VCaP (cell line): ENCODE results near the gene FERMT3.
A peak's percentile ranks its signal among the peaks of the same experiment; 100 is the strongest.

Source experiments
- H3K27ac ChIP-seq: fragments of 450-650 bp; 2 replicates; pipeline ENCODE4 v1.5.1; 2017
- CTCF ChIP-seq: fragments of 450-650 bp; conservative IDR thresholded peaks from 2 replicates; pipeline ENCODE4 v1.5.1; 2017; ENCODE audit warnings: mild to moderate bottlenecking, moderate library complexity

The FERMT3 gene

DNA sequence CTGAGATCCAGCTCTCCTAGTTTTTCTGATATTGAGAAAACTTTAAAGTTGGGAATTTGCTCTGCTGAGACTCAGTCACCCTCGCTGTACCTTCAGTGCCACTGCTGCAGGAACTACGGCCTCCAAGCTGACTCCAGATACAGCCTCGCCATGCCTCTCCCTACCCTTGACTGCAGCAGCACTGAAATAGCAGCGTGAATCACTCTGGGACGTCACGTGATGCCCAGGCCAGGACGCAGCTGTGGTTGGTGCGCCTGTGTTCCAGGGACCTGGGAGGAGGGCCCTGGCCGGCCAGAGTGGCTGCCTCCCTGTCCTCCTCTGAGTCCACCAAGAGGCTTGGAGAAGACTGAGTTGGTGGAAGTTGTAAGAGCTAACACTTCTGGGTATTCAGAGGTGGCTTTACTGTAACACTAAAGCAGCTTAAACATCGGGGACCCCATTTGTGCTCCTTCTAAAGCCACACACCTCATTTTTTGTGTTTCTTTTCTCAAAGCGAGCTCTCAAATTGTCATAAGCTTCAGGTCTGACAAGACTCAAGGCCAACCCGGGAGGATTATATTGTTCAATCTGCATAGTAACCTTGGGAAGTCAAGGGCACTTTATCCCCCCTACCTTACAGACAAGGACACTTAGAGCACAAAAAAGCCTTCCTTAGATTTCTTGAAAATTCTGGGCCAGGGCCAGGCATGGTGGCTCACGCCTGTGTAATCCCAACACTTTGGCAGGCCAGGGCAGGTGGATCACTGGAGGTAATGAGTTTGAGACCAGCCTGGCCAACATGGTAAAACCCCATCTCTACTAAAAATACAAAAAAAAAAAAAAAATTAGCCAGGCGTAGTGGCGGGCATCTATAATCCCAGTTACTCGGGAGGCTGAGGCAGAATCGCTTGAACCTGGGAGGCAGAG is 24.8 kb upstream of the FERMT3 start:
- TF ChIP-seq CTCF, result no peak
- H3K27ac ChIP-seq, result peak overlapping the region; percentile 15

DNA sequence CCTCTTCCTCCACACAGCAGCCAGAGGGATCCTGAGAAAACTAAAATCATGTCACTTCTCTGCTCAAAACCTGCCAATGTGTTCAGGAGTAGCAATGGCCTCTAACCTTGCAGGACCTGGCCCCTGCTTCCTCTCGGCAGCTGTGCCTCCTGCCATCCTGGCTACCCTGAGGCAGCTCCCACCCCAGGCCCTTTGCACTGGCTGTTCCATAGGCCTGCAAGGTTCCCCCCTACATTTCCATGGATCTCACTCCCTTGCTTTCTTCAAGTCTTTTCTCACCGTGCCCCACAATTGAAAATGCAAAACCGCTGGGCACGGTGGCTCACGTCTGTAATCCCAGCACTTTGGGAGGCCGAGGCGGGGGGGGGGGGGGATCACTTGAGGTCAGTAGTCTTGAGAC is 22.6 kb upstream of the FERMT3 start:
- H3K27ac ChIP-seq, result no peak overlapping the region
- no peak for TF ChIP-seq CTCF

GRCh38 chr11:64185175-64185692 is 21.3 kb upstream of the FERMT3 start:
- no peak; the same call in 1 of the 2 replicates for TF ChIP-seq CTCF
- no peak overlapping the region for H3K27ac ChIP-seq

DNA sequence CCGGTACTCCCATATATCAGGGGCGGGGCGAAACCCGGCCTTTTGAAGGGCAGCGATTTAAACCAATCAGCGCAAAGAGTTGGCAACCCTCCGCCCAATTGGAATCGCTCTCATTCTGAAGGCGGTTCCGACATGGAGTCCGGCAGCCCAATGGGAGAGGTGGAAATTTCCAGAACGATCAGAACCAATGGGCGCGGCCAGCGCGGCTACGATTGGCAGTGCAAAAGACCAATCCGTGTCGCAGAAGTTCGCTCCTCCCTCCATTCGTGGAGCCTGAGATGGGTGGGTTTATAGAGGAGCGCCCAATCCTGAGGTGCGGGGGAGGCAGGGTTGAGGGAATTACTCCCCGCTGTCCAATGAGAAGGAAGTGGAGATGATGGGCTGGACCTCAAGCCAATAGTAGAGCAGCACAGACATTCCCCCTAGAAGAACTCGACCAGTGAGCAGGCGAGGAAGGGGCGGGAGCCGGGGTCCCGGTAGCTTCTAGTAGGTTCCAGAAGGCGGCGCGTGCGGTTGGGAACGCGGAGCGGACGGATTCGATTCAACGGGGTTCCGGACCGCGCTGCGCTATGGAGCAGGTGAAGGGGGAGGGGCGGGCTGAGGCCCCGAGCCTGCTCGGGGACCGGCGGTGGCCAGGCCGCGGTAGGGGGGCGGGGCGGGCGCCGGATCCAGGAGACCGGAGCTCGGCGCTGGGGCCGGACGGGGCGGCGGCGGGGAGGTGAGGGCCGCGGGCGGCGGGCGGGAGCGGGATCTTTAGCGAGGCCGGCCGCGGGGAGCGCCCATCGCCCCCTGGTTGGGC is 20.6 kb upstream of the FERMT3 start, which contains the start of gene STIP1:
TSS of gene STIP1 (plus strand) at position 479 of the 799 bp plus-strand sequence. CDS start at position 570, 91 bp downstream.
- peak; percentile 76 for TF ChIP-seq CTCF
- H3K27ac ChIP-seq, result no peak within 1 kb of the TSS

- TF ChIP-seq CTCF, result no peak
- H3K27ac ChIP-seq, result no peak overlapping the region
Measured at GRCh38 chr11:64186492-64187165, 19.9 kb upstream of the FERMT3 start.

GRCh38 chr11:64192434-64192833 is 14.1 kb upstream of the FERMT3 start:
- no peak for TF ChIP-seq CTCF
- H3K27ac ChIP-seq, result no peak overlapping the region

DNA sequence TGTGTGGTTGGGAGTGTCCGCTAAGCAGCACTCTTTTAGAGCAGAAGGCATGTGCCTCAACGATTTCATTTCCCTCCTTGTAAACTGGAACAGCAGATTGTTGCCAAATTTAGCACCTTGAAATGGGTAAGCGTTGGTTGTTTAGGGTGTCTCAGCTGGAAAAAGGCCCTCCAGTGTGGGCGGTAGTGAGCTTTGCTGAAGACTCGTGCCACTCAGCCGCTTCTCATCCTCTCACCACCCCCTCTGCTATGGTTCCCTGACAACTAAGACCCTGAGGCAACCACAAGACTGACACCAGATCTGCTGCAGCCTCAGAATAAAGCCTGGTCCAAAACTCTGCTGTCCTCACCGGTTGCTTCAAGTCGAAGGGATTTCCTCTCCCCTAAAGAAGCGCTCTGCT is 9.9 kb upstream of the FERMT3 start:
- TF ChIP-seq CTCF, result no peak
- H3K27ac ChIP-seq, result no peak overlapping the region
